Heart left ventricle (tissue), 16 donors: ENCODE measurements around the gene GFPT1. TPM values are rescaled to one million over a fixed set of nuclear protein-coding genes. Genes with fewer than 3 reads are reported as not detected.
"Not testable (repeated sequence)": the region's sequence is repeated elsewhere in the genome, so short reads cannot be mapped to it uniquely, and the experiment has no call there.

ENCODE experiments used
- ATAC-seq, 4 donors: fragments of 200-7000 bp; cut with Tn5 transposase; one replicate each; pipeline ENCODE4 v1.9.1; 2020 to 2022; ENCODE audit warnings: moderate library complexity in 4 of 4, mild to moderate bottlenecking in 3 of 4, moderate number of reproducible peaks in 1 of 4
- DNase-seq, 5 donors: peaks; one replicate each; pipeline ENCODE4 v3.0.0-alpha.2; 2020
- H3K27ac ChIP-seq, 12 donors: fragments of 200-600 bp; sonication (generic) in 4 of 12; one replicate each; pipeline versions ENCODE4 v1.5.0 to v1.8.0; 2016 to 2022; ENCODE audit warnings: mild to moderate bottlenecking in 2 of 12
- H3K27me3 ChIP-seq, 9 donors: fragments of 200-600 bp; sonication (generic) in 2 of 9; one replicate each; pipeline versions ENCODE4 v1.5.1 to v1.8.0; 2016 to 2022; ENCODE audit warnings: mild to moderate bottlenecking in 3 of 9
- H3K36me3 ChIP-seq, 9 donors: fragments of 200-600 bp; sonication (generic) in 2 of 9; one replicate each; pipeline versions ENCODE4 v1.5.0 to v1.8.0; 2018 to 2022; ENCODE audit warnings: mild to moderate bottlenecking in 2 of 9
- H3K4me1 ChIP-seq, 12 donors: fragments of 200-600 bp; sonication (generic) in 4 of 12; one replicate each; pipeline versions ENCODE4 v1.5.0 to v1.8.0; 2016 to 2022; ENCODE audit warnings: mild to moderate bottlenecking in 3 of 12
- H3K4me3 ChIP-seq, 12 donors: fragments of 200-600 bp; sonication (generic) in 4 of 12; one replicate each; pipeline versions ENCODE4 v1.5.0 to v1.8.0; 2017 to 2022; ENCODE audit warnings: mild to moderate bottlenecking in 9 of 12, moderate library complexity in 4 of 12
- H3K9me3 ChIP-seq, 12 donors: fragments of 200-600 bp; sonication (generic) in 4 of 12; one replicate each; pipeline versions ENCODE4 v1.5.0 to v1.8.0; 2016 to 2022; ENCODE audit warnings: mild to moderate bottlenecking in 1 of 12
- CTCF ChIP-seq, 12 donors: fragments of 200-600 bp; sonication (generic) in 4 of 12; IDR thresholded peaks; one replicate each; pipeline versions ENCODE4 v1.5.0 to v1.8.0; 2018 to 2022; ENCODE audit warnings: antibody characterized with exemption in 12 of 12, mild to moderate bottlenecking in 5 of 12
- POLR2A ChIP-seq, 2 donors: fragments of 450-650 bp; IDR thresholded peaks; one replicate each; pipeline ENCODE4 v1.6.1; 2017; ENCODE audit warnings: antibody characterized with exemption in 2 of 2, mild to moderate bottlenecking in 2 of 2, moderate library complexity in 2 of 2
- WGBS, 4 donors: extraction: QIAGEN DNeasy Blood & Tissue Kit in 2 of 4; methylation state at CpG; one replicate each; pipeline versions ENCODE4 v1.1.5 to v1.1.7; 2013 to 2018; 5-methylcytosine and 5-hydroxymethylcytosine counted together
- intact Hi-C, 10 donors: fragments of 100-400 bp; cut with DNase I; formaldehyde crosslinking; loops; one replicate each; pipeline versions ENCODE4 v1.11.1 to v1.14.2; 2022
- polyA plus RNA-seq, 2 donors: library from polyadenylated mRNA; stranded (reverse); fragments of 200-250 nt; gene quantifications; one replicate each; pipeline ENCODE4 v1.2.3, GENCODE V29; 2013
- total RNA-seq, 9 donors: library from RNA; depleted of rRNA in 2 of 9; stranded (reverse); fragments of >200 nt in 2 of 9; fragmentation: NEBNext Ultra II Directional in 3 of 9; extraction: Animal tissue kit (Norgen Biotek cat#: 25700) in 3 of 9; gene quantifications; one replicate each; pipeline versions ENCODE4 v1.1.0 to v1.2.4, GENCODE V29; 2016 to 2023
- donor health status: ischemic (EF 13 %, LVEDD 7.1; RV severe dilation, severe dysfunction).
- donor health status: healthy with polysubstance abuse.
- donor health status: DM: no; HTN: yes; CAD: no.
- donor health status: DM: no; HTN: no; CAD: no.
- donor health status: ischemic (EF 25% LVEDD 6.9; RV normal size, moderate dysfunction).
- donor health status: ischemic (EF 25% LVEDD 5.7; RV mildly dilated, moderate dysfunction).
- donor health status: healthy.
- donor health status: DM: yes; HTN: yes; CAD: no.
- donor health status: ischemic (EF 35%, LVEDD 5.7; RV mildly dilated, moderate dysfunction).
- donor health status: nonischemic (EF 11% LVEDD 7.7; RV severe dilation, severe dysfunction).
- donor health status: DM: yes; HTN: yes; CAD: no.
- donor health status: PGD.
- donor health status: ischemic (EF 29% LVEDD 5.4; RV normal size, mild dysfunction).
- donor health status: nonischemic (EF 23%, LVEDD 6.1; RV moderate dilation, normal function).

Gene GFPT1
- total and polyA plus RNA-seq, 11 donors: 5.7 to 87.9 (median 46.2) TPM

GRCh38 chr2:69429491-69430183 lies 42.6 kb upstream of the GFPT1 start:
- intact Hi-C loops: no loop called here
- DNase-seq: no peak
- no peak for ATAC-seq
- Histone ChIP-seq H3K4me3 (no peak overlapping the region), H3K27me3 (no peaks in the 10 kb centered on the region), H3K9me3 (no peaks in the 10 kb centered on the region), H3K27ac (no peak overlapping the region), H3K36me3 (peaks cover 0 to 73% (median 64%) of the 10 kb centered on the region in 9 donors), H3K4me1 (peaks cover 0 to 23% (median 2%) of the 10 kb centered on the region in 12 donors)
- TF ChIP-seq POLR2A (IDR thresholded peaks at IDR 0.05) (no peak), CTCF (IDR thresholded peaks at IDR 0.05) (no peak)
- WGBS, 4 donors: 91 to 93% (median 92%) methylated on average over 6 of the region's 6 CpGs

GRCh38 chr2:69428981-69429380 lies 42.0 kb upstream of the GFPT1 start:
- Histone ChIP-seq H3K36me3 (peaks cover 0 to 76% (median 64%) of the 10 kb centered on the region in 9 donors), H3K27ac (peak overlapping the region in 5 of 12 donors; percentile 24 to 46 (median 44)), H3K9me3 (no peaks in the 10 kb centered on the region), H3K27me3 (no peaks in the 10 kb centered on the region), H3K4me1 (peaks cover 0 to 25% (median 0%) of the 10 kb centered on the region in 12 donors), H3K4me3 (no peak overlapping the region)
- 89 to 94% (median 93%) methylated on average over 2 of the region's 2 CpGs for WGBS, 4 donors
- intact Hi-C loops: no loop called here
- TF ChIP-seq CTCF (IDR thresholded peaks at IDR 0.05) (no peak), POLR2A (IDR thresholded peaks at IDR 0.05) (no peak)
- ATAC-seq (no peak), DNase-seq (no peak)

GRCh38 chr2:69424419-69424818 lies 37.4 kb upstream of the GFPT1 start:
- no peak for DNase-seq
- Histone ChIP-seq H3K4me3 (no peak overlapping the region), H3K9me3 (no peaks in the 10 kb centered on the region), H3K27me3 (no peaks in the 10 kb centered on the region), H3K36me3 (peaks cover 0 to 87% (median 67%) of the 10 kb centered on the region in 9 donors), H3K27ac (peak overlapping the region in 7 of 12 donors; percentile 37 to 54 (median 44)), H3K4me1 (peaks cover 0 to 21% (median 5%) of the 10 kb centered on the region in 12 donors)
- no peak for TF ChIP-seq CTCF (IDR thresholded peaks at IDR 0.05)
- TF ChIP-seq POLR2A (IDR thresholded peaks at IDR 0.05): no peak
- intact Hi-C loops: no loop called here
- 66 to 90% (median 82%) methylated on average over 2 of the region's 2 CpGs for WGBS, 4 donors
- ATAC-seq: peak; percentile 56 to 86 (median 84)

- H3K27ac ChIP-seq: peak overlapping the region in 2 of 12 donors; percentile 7 to 33
- H3K9me3 ChIP-seq: no peaks in the 10 kb centered on the region
- H3K27me3 ChIP-seq: no peaks in the 10 kb centered on the region
- ATAC-seq (no peak), DNase-seq (no peak)
- no peak overlapping the region for H3K4me3 ChIP-seq
- H3K4me1 ChIP-seq: peaks cover 0 to 15% (median 2%) of the 10 kb centered on the region in 12 donors
- TF ChIP-seq CTCF (IDR thresholded peaks at IDR 0.05): no peak
- TF ChIP-seq POLR2A (IDR thresholded peaks at IDR 0.05): no peak
- peaks cover 0 to 90% (median 67%) of the 10 kb centered on the region in 9 donors for H3K36me3 ChIP-seq
- intact Hi-C loops: no loop called here
Observed at GRCh38 chr2:69422198-69422597, 35.2 kb upstream of the GFPT1 start.

- H3K36me3 ChIP-seq: peaks cover 0 to 94% (median 78%) of the 10 kb centered on the region in 9 donors
- H3K9me3 ChIP-seq, H3K4me1 ChIP-seq, H3K4me3 ChIP-seq, H3K27ac ChIP-seq, H3K27me3 ChIP-seq, DNase-seq, intact Hi-C loops, ATAC-seq: not testable (repeated sequence)
- WGBS, 4 donors: 79 to 89% (median 83%) methylated on average over 7 of the region's 7 CpGs
Observed at GRCh38 chr2:69419111-69419510, 32.1 kb upstream of the GFPT1 start.
